NCI-H146 (cell line): ENCODE results near the gene LRRFIP1.

ENCODE experiments used
- DNase-seq: peaks from one replicate; lab custom pipeline; 2025; lab: John Stamatoyannopoulos, UW

The LRRFIP1 gene

GRCh38 chr2:237723602-237724001 is 96.2 kb downstream of the LRRFIP1 start:
- DNase-seq = peak; percentile 71

GRCh38 chr2:237724811-237725478 is 97.6 kb downstream of the LRRFIP1 start:
- DNase-seq = peak; percentile 75

- no peak for DNase-seq
Measured at GRCh38 chr2:237725661-237726060, 98.3 kb downstream of the LRRFIP1 start.

GRCh38 chr2:237726401-237726830 is 99.0 kb downstream of the LRRFIP1 start:
- peak; percentile 95 for DNase-seq

GRCh38 chr2:237727363-237727762 is 100.0 kb downstream of the LRRFIP1 start:
- DNase-seq = no peak

GRCh38 chr2:237729681-237730475 is 102.5 kb downstream of the LRRFIP1 start:
- DNase-seq = no peak

GRCh38 chr2:237731663-237732062 is 104.3 kb downstream of the LRRFIP1 start:
- no peak for DNase-seq

- no peak for DNase-seq
Measured at GRCh38 chr2:237732070-237732469, 104.7 kb downstream of the LRRFIP1 start.

- DNase-seq = peak; percentile 23
Measured at GRCh38 chr2:237732790-237733381, 105.5 kb downstream of the LRRFIP1 start.

GRCh38 chr2:237733677-237734300 is 106.4 kb downstream of the LRRFIP1 start:
- peak; percentile 85 for DNase-seq

- DNase-seq = no peak
Measured at GRCh38 chr2:237734905-237735623, 107.7 kb downstream of the LRRFIP1 start.

- DNase-seq = no peak
Measured at GRCh38 chr2:237735798-237736197, 108.4 kb downstream of the LRRFIP1 start.

- no peak for DNase-seq
Measured at GRCh38 chr2:237736783-237737182, 109.4 kb downstream of the LRRFIP1 start.

GRCh38 chr2:237737196-237737865 is 109.9 kb downstream of the LRRFIP1 start:
- no peak for DNase-seq

GRCh38 chr2:237738255-237738654 is 110.9 kb downstream of the LRRFIP1 start:
- DNase-seq = no peak

- DNase-seq = no peak
Measured at GRCh38 chr2:237739101-237739500, 111.7 kb downstream of the LRRFIP1 start.

- no peak for DNase-seq
Measured at GRCh38 chr2:237742191-237742590, 114.8 kb downstream of the LRRFIP1 start.

- no peak for DNase-seq
Measured at GRCh38 chr2:237742614-237743013, 115.2 kb downstream of the LRRFIP1 start.

- no peak for DNase-seq
Measured at GRCh38 chr2:237743024-237743423, 115.6 kb downstream of the LRRFIP1 start.

- DNase-seq = peak; percentile 6
Measured at GRCh38 chr2:237743561-237744269, 116.3 kb downstream of the LRRFIP1 start.

GRCh38 chr2:237744270-237744612 is 116.9 kb downstream of the LRRFIP1 start:
- no peak for DNase-seq
